A549 treated with dexamethasone at 1 μM for 4 hours (cell line): ENCODE measurements around the gene MARF1. TPM values are rescaled to one million over a fixed set of nuclear protein-coding genes. Genes with fewer than 3 reads are reported as not detected.

Source experiments
- total RNA-seq: library from RNA; stranded (reverse); fragments of 200-300 nt; extraction: Qiagen RNA extraction; gene quantifications from 5 replicates; pipeline ENCODE4 v1.2.3, GENCODE V29; 2022

Gene MARF1, protein sequence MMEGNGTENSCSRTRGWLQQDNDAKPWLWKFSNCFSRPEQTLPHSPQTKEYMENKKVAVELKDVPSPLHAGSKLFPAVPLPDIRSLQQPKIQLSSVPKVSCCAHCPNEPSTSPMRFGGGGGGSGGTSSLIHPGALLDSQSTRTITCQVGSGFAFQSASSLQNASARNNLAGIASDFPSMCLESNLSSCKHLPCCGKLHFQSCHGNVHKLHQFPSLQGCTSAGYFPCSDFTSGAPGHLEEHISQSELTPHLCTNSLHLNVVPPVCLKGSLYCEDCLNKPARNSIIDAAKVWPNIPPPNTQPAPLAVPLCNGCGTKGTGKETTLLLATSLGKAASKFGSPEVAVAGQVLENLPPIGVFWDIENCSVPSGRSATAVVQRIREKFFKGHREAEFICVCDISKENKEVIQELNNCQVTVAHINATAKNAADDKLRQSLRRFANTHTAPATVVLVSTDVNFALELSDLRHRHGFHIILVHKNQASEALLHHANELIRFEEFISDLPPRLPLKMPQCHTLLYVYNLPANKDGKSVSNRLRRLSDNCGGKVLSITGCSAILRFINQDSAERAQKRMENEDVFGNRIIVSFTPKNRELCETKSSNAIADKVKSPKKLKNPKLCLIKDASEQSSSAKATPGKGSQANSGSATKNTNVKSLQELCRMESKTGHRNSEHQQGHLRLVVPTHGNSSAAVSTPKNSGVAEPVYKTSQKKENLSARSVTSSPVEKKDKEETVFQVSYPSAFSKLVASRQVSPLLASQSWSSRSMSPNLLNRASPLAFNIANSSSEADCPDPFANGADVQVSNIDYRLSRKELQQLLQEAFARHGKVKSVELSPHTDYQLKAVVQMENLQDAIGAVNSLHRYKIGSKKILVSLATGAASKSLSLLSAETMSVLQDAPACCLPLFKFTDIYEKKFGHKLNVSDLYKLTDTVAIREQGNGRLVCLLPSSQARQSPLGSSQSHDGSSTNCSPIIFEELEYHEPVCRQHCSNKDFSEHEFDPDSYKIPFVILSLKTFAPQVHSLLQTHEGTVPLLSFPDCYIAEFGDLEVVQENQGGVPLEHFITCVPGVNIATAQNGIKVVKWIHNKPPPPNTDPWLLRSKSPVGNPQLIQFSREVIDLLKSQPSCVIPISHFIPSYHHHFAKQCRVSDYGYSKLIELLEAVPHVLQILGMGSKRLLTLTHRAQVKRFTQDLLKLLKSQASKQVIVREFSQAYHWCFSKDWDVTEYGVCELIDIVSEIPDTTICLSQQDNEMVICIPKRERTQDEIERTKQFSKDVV (N-terminal part only)
- 6.9 to 14.3 TPM (median 11.0 TPM) in 5 replicates for total RNA-seq

DNA sequence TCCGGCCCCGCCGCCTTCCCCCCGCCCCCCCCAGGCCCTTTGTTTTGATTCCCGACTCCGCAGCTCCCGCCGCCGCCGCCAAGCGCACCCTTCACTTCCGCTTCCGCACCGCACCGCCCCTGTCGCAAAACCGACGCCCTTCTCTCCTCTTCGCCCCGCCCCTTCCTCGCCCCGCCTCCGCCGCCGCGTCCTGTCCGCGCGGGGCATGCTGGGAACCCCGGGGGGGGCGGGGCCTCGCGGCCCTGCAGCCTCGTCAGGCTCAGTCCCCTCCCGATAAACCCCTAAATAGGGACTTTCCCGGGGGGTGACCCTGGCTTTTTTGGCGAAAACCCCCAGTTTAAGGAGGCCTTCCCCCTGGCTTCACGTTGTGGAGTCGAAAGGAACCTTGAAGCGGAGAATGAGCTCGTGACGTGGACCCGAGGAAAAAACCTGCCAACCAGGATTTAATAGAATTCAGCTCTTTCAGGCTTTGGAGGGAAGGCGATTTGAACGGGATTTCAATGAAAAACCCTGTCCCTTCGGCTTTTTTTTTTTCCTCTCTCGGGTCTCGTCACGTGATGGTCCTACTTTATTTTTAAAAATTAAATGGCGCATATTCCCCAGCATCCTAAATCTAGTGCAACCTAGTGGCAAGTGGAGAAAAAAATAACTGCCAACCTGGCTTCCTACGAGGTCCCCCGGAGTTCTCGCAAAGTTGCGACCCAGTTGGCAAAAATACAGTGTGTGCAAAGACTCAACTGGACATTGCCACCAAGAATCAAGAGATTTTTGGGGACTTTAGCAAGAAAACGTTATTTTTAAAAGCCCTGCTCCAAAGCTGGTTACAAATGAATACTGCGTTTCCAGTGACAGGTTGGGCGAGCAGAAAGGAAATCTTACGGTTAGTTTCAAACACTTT, at the start of gene MARF1:
TSS of gene MARF1 (minus strand) at position 107 of the 898 bp plus-strand sequence. CDS start 3,921 bp downstream, outside the sequence.

DNA sequence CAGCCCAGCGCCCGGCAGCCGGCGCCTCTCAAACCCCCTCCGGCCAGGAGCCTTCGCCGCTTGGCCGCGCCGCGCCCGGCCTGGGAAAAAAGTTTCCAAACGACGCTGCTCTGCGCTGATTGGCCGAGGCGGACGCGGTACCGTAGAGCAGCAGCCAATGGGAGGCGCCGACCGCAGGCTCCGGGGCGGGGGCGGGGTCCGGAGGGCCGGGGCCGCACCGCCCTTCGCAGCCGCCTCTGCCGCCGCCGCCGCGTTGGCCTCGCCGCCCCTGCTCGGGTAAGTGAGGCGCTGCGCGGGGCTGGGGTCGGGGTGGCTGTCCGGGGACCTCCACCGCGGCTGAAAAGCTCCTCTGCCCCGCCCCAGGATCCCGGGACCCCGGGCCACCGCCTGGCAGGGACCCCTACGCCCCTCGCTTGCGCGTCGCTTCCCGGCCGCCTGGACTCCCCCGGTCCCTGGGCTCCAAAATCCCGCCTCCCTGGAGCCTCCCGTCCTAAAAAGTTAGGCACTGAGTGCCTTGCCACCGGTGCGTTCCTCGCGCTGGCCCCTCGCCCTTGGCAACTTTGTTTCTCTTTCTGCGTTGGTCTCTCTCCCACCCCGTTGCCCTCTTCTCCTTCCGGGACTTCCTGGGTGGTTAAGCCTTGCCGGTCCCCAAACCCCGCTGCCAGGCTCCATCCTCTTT, 7.2 kb upstream of the MARF1 start, which contains the start of gene NDE1:
TSS of gene NDE1 (plus strand) at position 227 of the 679 bp plus-strand sequence. CDS start 14,534 bp downstream, outside the sequence.

Other genes starting within 250 kb of the MARF1 start
- 4.2 to 6.7 TPM (median 6.1 TPM) in 5 replicates for gene MPV17L, start 247.4 kb downstream of the MARF1 start, total RNA-seq
- 74.5 to 87.6 TPM (median 79.9 TPM) in 5 replicates for gene BMERB1, start 208.6 kb downstream of the MARF1 start, total RNA-seq
- 34.5 to 44.4 TPM (median 43.4 TPM) in 5 replicates for gene NDE1, start 7.1 kb upstream of the MARF1 start, total RNA-seq
- gene MYH11, start 213.9 kb upstream of the MARF1 start, total RNA-seq: 0.02 to 0.10 TPM (median 0.09 TPM) in 4 of 5 replicates, not detected in the other
- 32.8 to 40.8 TPM (median 36.3 TPM) in 5 replicates for gene CEP20, start 245.4 kb upstream of the MARF1 start, total RNA-seq